Right atrium auricular region (tissue), 2 donors: ENCODE data around the gene C8A. TPM values are rescaled to one million over a fixed set of nuclear protein-coding genes. Genes with fewer than 3 reads are reported as not detected.
A peak's percentile ranks its signal among the peaks of the same experiment; 100 is the strongest.

ENCODE experiments used
- DNase-seq: peaks from one replicate; pipeline ENCODE4 v3.0.0-alpha.2; 2019; ENCODE audit warnings: low spot score
- H3K27ac ChIP-seq, 2 donors: fragments of 200-600 bp; sonication (generic); 1 replicate in 1 of 2; 2 replicates in 1 of 2; pipeline ENCODE4 v1.5.1; 2016 to 2019
- H3K27me3 ChIP-seq, 2 donors: fragments of 200-600 bp; sonication (generic); one replicate each; pipeline versions ENCODE4 v1.5.1 to v1.6.0; 2017 to 2019
- H3K36me3 ChIP-seq: fragments of 200-600 bp; sonication (generic); one replicate; pipeline ENCODE4 v1.5.1; 2016
- H3K4me1 ChIP-seq, 2 donors: fragments of 200-600 bp; sonication (generic); one replicate each; pipeline versions ENCODE4 v1.5.1 to v1.6.0; 2017 to 2019
- H3K4me3 ChIP-seq, 2 donors: fragments of 200-600 bp; sonication (generic); 1 replicate in 1 of 2; 2 replicates in 1 of 2; pipeline ENCODE4 v1.5.1; 2017 to 2019; ENCODE audit warnings: mild to moderate bottlenecking in 1 of 2, moderate library complexity in 1 of 2
- H3K9me3 ChIP-seq, 2 donors: fragments of 200-600 bp; sonication (generic); one replicate each; pipeline ENCODE4 v1.5.1; 2019
- total RNA-seq, 2 donors: library from RNA; depleted of rRNA; stranded (reverse); fragments of >200 nt; gene quantifications; one replicate each; pipeline ENCODE4 v1.1.0, GENCODE V29; 2016
- TF ChIP-seq, protein P1 (sequence below), 2 donors: fragments of 200-600 bp; sonication (generic); IDR thresholded peaks; one replicate each; pipeline ENCODE4 v1.5.1; 2019; ENCODE audit warnings: antibody characterized with exemption in 2 of 2

Gene C8A
- not detected for total RNA-seq

DNA sequence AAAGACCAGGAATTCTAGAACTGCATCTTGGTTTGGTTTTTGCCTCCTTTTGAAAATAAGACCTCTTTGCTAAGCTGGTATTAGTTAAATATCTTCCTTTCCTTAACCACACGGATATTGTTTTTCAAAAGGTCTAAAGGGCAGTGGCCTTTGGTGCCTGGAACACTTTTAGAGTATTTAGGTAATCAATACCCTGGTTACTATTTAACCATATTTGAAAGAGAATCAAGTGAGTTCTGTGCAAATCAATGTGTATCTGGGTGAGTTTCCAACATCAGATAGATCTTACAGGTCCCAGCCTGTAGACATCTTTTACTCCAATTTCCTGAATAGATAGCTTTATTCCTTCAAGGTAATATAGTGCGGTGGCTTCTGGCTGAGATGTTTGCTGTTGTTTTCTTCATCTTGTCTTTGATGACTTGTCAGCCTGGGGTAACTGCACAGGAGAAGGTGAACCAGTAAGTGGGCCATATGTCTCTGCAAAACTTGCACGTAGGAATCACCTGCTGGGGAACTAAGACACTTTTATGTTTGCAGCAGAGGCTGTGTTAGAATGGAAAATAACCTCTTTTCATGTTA lies at the start of gene C8A:
Gene C8A (plus strand): TSS at position 277 of the 579 bp plus-strand sequence. CDS start 105 bp downstream, at position 382.
- Histone ChIP-seq H3K4me3 (no peak within 1 kb of the TSS), H3K36me3 (no peaks in the 10 kb centered on the region)
- no peak for DNase-seq

DNA sequence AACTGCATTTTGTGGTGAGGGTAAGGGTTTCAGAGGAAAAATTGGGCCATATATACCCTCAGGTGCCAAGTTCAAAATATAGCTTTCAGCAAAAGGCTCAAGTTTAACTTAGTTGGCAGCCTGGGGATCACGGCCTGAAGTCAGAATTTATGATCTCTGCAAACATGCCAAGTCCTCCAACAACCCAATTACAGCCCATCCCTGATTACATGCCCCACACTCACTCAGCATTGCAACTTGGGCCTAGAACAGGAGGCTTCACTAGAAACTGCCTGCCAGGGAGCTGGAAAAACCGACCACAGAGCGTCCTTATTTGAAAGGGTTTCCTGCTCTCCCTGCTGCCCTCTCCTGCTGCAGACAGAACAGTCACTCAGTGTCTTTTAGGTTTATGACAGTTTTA lies 47.8 kb upstream of the C8A start:
- Histone ChIP-seq H3K36me3 (no peaks in the 10 kb centered on the region), H3K4me3 (no peak overlapping the region), H3K27ac (peak overlapping the region in 1 of 2 donors; percentile 32), H3K4me1 (peaks cover 0 to 7% of the 10 kb centered on the region in 2 donors), H3K9me3 (no peaks in the 10 kb centered on the region), H3K27me3 (no peaks in the 10 kb centered on the region)
- DNase-seq: no peak
- TF ChIP-seq, protein P1, sequence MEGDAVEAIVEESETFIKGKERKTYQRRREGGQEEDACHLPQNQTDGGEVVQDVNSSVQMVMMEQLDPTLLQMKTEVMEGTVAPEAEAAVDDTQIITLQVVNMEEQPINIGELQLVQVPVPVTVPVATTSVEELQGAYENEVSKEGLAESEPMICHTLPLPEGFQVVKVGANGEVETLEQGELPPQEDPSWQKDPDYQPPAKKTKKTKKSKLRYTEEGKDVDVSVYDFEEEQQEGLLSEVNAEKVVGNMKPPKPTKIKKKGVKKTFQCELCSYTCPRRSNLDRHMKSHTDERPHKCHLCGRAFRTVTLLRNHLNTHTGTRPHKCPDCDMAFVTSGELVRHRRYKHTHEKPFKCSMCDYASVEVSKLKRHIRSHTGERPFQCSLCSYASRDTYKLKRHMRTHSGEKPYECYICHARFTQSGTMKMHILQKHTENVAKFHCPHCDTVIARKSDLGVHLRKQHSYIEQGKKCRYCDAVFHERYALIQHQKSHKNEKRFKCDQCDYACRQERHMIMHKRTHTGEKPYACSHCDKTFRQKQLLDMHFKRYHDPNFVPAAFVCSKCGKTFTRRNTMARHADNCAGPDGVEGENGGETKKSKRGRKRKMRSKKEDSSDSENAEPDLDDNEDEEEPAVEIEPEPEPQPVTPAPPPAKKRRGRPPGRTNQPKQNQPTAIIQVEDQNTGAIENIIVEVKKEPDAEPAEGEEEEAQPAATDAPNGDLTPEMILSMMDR (IDR thresholded peaks at IDR 0.05): peak in 1 of 2 donors; percentile 28

More for the DNA sequence above, at the start of gene C8A:
- Histone ChIP-seq H3K27me3 (no peaks in the 10 kb centered on the region), H3K4me1 (no peaks in the 10 kb centered on the region), H3K9me3 (no peaks in the 10 kb centered on the region), H3K27ac (no peak within 1 kb of the TSS)
- TF ChIP-seq, protein P1 (IDR thresholded peaks at IDR 0.05): no peak

DNA sequence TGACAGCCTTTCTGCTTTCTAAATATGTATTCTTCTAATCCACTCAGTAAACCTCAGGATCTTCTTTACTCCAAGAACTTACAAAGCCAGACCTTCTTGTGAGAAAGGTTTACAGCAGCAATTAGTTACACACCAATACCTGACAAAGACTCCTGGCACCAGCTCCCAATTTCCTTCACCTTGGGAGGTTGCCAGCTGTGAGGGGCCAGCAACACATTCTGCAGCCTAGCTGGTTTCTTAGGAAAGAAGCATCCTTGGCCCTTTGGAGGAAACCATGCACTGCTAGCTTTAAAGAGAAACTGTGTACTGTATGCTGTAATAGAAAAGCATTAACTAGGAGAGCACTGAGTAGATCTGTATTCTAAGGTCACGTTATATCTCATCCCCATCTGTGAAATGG lies 46.2 kb upstream of the C8A start:
- DNase-seq: no peak
- Histone ChIP-seq H3K27ac (no peak overlapping the region), H3K36me3 (no peaks in the 10 kb centered on the region), H3K27me3 (no peaks in the 10 kb centered on the region), H3K4me3 (no peak overlapping the region), H3K9me3 (no peaks in the 10 kb centered on the region), H3K4me1 (peaks cover 0 to 7% of the 10 kb centered on the region in 2 donors)
- TF ChIP-seq, protein P1 (IDR thresholded peaks at IDR 0.05): no peak

DNA sequence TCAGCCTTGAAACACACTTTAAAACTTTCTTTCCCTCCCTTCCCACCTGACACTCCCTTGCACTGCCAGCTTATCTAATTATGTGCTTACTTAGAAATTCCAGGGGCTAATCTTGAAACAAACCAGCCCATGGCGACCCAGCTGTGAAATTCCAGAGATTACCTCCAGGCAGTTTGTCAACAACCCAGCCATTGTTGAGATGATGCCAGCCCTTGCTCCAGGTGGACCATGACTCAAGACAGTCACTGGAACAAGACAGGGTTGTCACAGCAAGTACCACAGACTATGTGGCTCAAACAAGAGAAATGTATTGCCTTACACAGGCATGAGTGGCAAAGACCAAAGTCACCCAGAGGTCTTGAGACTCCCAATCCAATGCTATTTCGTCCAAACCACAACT lies 43.3 kb upstream of the C8A start:
- no peak for DNase-seq
- H3K27me3 ChIP-seq: no peaks in the 10 kb centered on the region
- peaks cover 0 to 7% of the 10 kb centered on the region in 2 donors for H3K4me1 ChIP-seq
- H3K36me3 ChIP-seq: no peaks in the 10 kb centered on the region
- H3K9me3 ChIP-seq: peaks cover 0 to 8% of the 10 kb centered on the region in 2 donors
- no peak overlapping the region for H3K4me3 ChIP-seq
- peak overlapping the region in 1 of 2 donors; percentile 39 for H3K27ac ChIP-seq
- TF ChIP-seq, protein P1 (IDR thresholded peaks at IDR 0.05): no peak

DNA sequence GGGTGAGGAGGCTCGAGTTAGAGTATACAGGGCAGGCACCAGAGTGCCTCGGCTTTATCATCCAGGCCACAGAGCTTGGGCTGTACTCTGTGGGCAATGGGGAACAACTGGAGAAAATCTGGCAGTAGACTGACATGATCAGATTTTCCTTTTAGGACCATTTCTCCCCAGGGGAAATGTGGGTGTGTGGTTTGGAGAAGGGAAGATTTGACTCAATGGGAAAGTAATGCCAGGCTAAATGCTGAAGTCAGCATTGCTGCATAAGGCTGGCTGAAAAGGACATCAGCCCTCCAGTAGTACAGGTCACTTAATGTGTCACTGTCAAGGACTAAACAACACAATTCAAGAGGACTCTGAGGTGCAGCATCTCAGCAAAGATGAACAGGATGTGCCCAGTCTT lies 40.4 kb upstream of the C8A start:
- TF ChIP-seq, protein P1 (IDR thresholded peaks at IDR 0.05): no peak
- H3K27ac ChIP-seq: no peak overlapping the region

DNA sequence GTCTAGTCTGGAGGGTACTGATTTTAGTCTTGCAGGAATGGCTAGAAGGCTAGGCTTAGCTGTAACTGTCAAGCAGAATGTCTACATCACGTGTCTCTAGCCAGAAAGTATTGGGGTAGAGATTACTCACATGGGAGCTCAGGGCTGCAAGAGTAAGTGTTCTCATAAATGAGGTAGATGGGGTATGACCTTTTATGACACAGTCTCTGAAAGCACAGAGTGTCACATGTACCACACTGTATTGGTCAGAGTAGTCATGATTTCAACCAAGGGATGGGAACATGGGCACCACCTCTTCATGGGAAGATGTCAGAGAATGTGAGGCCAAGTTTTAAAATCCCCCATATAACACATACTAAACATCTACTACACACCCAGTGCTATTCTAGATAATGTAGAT lies 38.3 kb upstream of the C8A start:
- TF ChIP-seq, protein P1 (IDR thresholded peaks at IDR 0.05): no peak
- H3K27ac ChIP-seq: no peak overlapping the region
- peaks cover 0 to 8% of the 10 kb centered on the region in 2 donors for H3K9me3 ChIP-seq
- no peaks in the 10 kb centered on the region for H3K36me3 ChIP-seq
- peaks cover 0 to 25% of the 10 kb centered on the region in 2 donors for H3K4me1 ChIP-seq
- no peak overlapping the region for H3K4me3 ChIP-seq
- no peaks in the 10 kb centered on the region for H3K27me3 ChIP-seq
- no peak for DNase-seq

More for the DNA sequence above, 40.4 kb upstream of the C8A start:
- peaks cover 0 to 8% of the 10 kb centered on the region in 2 donors for H3K9me3 ChIP-seq
- H3K4me3 ChIP-seq: no peak overlapping the region
- H3K36me3 ChIP-seq: no peaks in the 10 kb centered on the region
- H3K27me3 ChIP-seq: no peaks in the 10 kb centered on the region
- no peak for DNase-seq
- H3K4me1 ChIP-seq: peaks cover 0 to 13% of the 10 kb centered on the region in 2 donors
